ENCODE results near the gene PRICKLE4. TPM values are rescaled to one million over a fixed set of nuclear protein-coding genes. Genes with fewer than 3 reads are reported as not detected.
"Not testable (repeated sequence)": the region's sequence is repeated elsewhere in the genome, so short reads cannot be mapped to it uniquely, and the experiment has no call there.

Gene PRICKLE4
- total RNA-seq, 6 experiments from 2014 or later = 0.30 to 0.68 (median 0.31) TPM; not detected in 3

DNA sequence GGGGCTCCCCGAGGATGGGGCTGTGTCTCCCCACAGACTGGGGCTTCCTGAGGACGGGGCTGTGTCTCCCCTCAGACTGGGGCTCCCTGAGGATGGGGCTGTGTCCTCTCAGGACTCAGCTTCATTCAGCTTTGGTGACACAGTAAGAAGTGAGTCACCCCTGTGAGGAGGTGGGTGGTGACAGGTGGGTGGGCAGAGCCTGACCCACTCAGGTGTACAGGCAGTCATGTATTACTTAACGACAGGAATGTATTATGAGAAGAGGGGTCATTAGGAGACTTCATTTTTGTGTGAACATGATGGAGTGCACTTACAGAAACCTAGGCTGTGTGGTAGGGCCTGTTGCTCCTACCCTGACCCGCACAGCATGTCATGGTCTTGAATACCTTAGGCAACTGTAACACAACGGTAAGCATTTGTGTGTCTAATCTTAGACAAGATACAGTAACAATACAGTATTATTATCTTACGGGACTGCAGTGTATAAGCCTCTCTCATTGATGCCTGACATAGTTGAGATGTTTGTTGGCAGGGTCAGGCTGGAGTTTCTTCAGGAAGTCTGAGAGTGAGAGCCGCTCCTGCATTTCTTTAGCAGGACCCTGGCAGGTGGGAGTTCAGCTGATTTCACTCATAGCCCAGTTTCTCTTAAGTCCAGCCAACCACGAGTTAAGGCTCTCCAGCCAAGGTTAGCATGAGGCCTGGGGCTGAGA, 22.5 kb upstream of the PRICKLE4 start:
- no peak overlapping the region for H3K27ac Mint-ChIP-seq
- H3K4me1 Mint-ChIP-seq (ENCODE audit: low read depth) = no peaks in the 10 kb centered on the region
- DNase-seq = no peak
- H3K9me3 Mint-ChIP-seq = no peaks in the 10 kb centered on the region
- no peaks in the 10 kb centered on the region for H3K36me3 Mint-ChIP-seq (ENCODE audit: low read depth)
- no peak overlapping the region for H3K4me3 Mint-ChIP-seq
- TF ChIP-seq, protein P1, sequence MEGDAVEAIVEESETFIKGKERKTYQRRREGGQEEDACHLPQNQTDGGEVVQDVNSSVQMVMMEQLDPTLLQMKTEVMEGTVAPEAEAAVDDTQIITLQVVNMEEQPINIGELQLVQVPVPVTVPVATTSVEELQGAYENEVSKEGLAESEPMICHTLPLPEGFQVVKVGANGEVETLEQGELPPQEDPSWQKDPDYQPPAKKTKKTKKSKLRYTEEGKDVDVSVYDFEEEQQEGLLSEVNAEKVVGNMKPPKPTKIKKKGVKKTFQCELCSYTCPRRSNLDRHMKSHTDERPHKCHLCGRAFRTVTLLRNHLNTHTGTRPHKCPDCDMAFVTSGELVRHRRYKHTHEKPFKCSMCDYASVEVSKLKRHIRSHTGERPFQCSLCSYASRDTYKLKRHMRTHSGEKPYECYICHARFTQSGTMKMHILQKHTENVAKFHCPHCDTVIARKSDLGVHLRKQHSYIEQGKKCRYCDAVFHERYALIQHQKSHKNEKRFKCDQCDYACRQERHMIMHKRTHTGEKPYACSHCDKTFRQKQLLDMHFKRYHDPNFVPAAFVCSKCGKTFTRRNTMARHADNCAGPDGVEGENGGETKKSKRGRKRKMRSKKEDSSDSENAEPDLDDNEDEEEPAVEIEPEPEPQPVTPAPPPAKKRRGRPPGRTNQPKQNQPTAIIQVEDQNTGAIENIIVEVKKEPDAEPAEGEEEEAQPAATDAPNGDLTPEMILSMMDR (IDR thresholded peaks at IDR 0.05) = no peak
- peaks cover 14% of the 10 kb centered on the region for H3K27me3 Mint-ChIP-seq (ENCODE audit: insufficient read depth)

DNA sequence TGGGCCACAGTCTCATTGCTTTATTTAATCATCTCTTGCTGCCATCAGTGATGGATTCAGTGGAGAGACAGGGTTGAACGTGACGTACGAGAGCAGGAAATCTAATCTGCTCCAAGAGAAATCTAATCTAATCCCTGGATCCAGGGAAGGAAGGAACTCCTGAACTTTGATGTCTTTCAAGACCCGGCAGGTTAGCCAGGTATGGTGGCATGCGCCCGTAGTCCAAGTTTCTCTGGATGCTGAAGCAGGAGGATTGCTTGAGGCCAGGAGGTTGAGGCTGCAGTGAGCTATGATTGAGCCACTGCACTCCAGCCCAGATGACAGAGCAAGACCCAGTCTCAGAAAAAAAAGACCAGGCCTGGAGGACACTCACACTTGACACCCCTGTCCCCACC, 21.9 kb upstream of the PRICKLE4 start:
- peaks cover 11% of the 10 kb centered on the region for H3K27me3 Mint-ChIP-seq (ENCODE audit: insufficient read depth)
- H3K27ac Mint-ChIP-seq = no peak overlapping the region
- no peaks in the 10 kb centered on the region for H3K4me1 Mint-ChIP-seq (ENCODE audit: low read depth)

DNA sequence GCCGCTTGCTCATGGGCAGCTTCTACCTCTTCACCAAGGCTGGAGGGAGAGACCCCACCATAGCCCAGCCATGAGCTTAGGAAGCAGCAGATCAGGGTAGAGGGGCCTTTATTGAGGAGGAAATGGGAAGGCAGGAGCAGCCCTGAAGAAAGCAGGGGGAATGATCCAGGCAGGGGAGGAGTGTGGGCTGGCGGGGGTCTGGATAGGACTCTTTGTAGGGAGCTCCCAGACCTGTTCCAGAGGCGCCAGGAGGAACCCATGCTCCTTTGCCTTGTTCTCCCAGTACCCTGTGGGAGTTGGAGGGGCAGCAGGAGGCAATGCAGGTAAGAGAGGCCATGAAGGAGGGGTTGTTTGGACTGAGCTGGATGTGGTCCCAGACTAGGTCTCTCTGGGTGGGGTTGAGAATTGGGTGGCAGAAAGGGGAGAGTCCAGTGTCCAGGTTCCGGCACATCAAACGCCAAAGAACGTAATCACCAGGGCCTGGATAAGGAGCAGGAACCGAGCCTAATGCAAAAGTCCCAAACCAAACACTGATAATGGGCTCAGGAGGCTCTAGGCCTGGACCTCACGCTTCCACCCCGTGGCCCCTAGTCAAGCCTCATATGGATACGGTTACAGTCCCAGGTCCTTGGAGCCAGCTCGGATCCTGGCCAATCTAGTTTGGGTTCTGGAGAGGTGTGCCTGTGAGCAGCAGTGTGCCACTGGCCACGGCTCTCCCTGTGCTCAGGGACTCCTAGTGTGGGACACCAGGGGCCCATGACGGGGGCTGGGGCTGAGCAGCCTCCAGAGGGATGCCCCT, 21.3 kb upstream of the PRICKLE4 start:
- no peak overlapping the region for H3K27ac Mint-ChIP-seq
- H3K4me3 Mint-ChIP-seq = no peak overlapping the region

More for the DNA sequence above, 21.9 kb upstream of the PRICKLE4 start:
- TF ChIP-seq, protein P1 (IDR thresholded peaks at IDR 0.05) = no peak
- Mint-ChIP-seq H3K9me3 (no peaks in the 10 kb centered on the region), H3K36me3 (ENCODE audit: low read depth) (no peaks in the 10 kb centered on the region), H3K4me3 (no peak overlapping the region)
- DNase-seq = no peak

DNA sequence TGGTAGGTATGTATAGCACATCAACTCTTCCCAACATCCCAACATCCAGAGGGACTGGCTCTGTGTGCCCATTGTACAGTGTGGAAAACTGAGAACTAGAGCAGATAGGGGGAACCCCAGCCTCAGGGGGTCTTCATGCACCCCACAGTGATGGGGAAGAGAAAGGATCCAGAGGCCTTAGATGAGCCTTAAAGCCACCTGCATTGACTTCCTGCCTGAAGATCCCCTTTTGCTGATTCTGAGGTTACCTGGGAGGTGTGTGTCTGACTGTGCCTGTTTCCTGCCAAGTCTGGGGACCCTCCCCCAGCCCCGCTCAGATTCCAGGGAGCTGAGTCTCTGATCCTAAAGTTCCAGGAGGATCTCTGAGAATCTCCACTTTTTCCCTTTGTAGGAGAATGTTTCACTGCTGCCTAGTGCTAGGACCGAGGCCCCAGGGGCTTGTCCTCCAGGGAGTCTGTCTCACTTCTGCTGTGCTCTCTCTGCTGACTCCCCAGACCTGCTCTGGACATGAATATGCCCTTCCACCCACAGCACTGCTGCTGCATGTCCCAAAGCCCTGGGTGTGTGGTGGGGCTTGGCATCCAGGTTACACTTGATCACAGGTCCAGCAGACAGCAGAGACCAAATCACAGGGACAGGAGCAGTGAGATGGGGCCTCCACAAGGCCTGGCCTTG, 20.5 kb upstream of the PRICKLE4 start:
- Mint-ChIP-seq H3K27me3 (ENCODE audit: insufficient read depth) (peaks cover 8% of the 10 kb centered on the region), H3K4me3 (no peak overlapping the region), H3K36me3 (ENCODE audit: low read depth) (no peaks in the 10 kb centered on the region), H3K9me3 (no peaks in the 10 kb centered on the region), H3K27ac (no peak overlapping the region), H3K4me1 (ENCODE audit: low read depth) (no peaks in the 10 kb centered on the region)
- TF ChIP-seq, protein P1 (IDR thresholded peaks at IDR 0.05) = no peak
- no peak for DNase-seq

More for the DNA sequence above, 21.3 kb upstream of the PRICKLE4 start:
- TF ChIP-seq, protein P1 (IDR thresholded peaks at IDR 0.05) = no peak
- Mint-ChIP-seq H3K36me3 (ENCODE audit: low read depth) (no peaks in the 10 kb centered on the region), H3K4me1 (ENCODE audit: low read depth) (no peaks in the 10 kb centered on the region), H3K27me3 (ENCODE audit: insufficient read depth) (peaks cover 8% of the 10 kb centered on the region), H3K9me3 (no peaks in the 10 kb centered on the region)
- no peak for DNase-seq

DNA sequence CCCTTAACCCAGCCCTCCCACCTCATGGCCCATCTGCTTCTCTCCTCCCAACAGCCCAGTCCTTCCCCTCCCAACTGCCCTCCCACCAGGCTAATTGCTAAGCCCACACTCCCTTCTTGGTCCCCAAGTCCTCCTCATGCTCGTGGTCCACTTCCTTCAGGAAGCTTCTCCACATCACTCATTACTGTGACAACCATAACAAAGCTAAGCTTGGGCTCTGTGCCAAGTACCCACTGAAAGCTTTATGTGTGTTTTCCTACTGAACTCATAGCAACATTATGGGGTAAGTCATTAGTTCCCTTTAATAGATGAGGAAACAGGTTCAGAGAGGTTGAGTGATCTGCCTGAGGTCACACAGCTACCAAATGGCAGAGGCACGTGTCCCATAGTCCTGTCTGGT, 17.1 kb upstream of the PRICKLE4 start:
- no peak for DNase-seq
- Mint-ChIP-seq H3K36me3 (ENCODE audit: low read depth) (no peaks in the 10 kb centered on the region), H3K4me1 (ENCODE audit: low read depth) (peaks cover 27% of the 10 kb centered on the region), H3K27me3 (ENCODE audit: insufficient read depth) (peaks cover 10% of the 10 kb centered on the region), H3K4me3 (no peak overlapping the region), H3K9me3 (no peaks in the 10 kb centered on the region), H3K27ac (no peak overlapping the region)
- TF ChIP-seq, protein P1 (IDR thresholded peaks at IDR 0.05) = no peak

DNA sequence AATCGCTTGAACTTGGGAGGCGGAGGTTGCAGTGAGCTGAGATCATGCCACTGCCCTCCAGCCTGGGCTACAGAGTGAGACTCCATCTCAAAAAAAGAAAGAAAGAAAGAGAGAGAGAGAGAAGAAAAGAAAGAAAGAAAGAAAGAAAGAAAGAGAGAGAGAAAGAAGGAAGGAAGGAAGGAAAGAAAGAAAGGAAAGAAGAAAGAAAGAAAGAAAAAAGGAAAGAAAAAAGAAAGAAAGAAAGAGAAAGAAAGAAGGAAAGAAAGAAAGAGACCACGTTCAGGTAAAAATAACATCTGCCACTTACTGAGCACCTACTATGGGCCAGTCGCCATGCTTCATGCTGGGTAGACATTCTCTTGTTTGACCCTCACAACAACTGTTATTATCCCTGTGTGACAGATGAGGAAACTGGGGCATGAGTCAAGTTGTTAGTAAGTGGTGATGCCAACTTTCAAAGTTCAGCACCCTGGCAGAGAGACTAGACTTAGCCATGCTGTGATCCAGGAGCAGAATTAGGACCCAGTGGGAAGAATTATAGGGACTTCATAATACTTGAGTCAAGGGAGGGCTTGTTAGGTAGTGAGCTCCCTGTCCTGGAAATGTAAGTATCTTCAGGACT, 14.4 kb upstream of the PRICKLE4 start:
- H3K4me3 Mint-ChIP-seq; H3K27ac Mint-ChIP-seq; H3K36me3 Mint-ChIP-seq (ENCODE audit: low read depth); DNase-seq; H3K9me3 Mint-ChIP-seq; H3K27me3 Mint-ChIP-seq (ENCODE audit: insufficient read depth): not testable (repeated sequence)
- H3K4me1 Mint-ChIP-seq (ENCODE audit: low read depth) = peaks cover 33% of the 10 kb centered on the region
